GM12892 (cell line): ENCODE measurements around the gene OPCML.

Source experiments
- POLR2A ChIP-seq: IDR thresholded peaks from 2 replicates; pipeline ENCODE4 v1.6.1; 2011; ENCODE audit warnings: low read depth, low read length, control low read depth
- POLR2AphosphoS5 ChIP-seq: IDR thresholded peaks from 2 replicates; pipeline ENCODE4 v1.6.1; 2011; ENCODE audit warnings: low read depth, low read length, control low read depth
- TAF1 ChIP-seq: IDR thresholded peaks from 2 replicates; pipeline ENCODE4 v1.6.1; 2011; ENCODE audit warnings: low read depth, mild to moderate bottlenecking, control low read depth, low read length, borderline replicate concordance

- no peak for TF ChIP-seq TAF1
- no peak for TF ChIP-seq POLR2A
- TF ChIP-seq POLR2AphosphoS5 = no peak
These were observed 622.1 kb downstream of the OPCML start for GRCh38 chr11:132910011-132910760.
